ENCODE results near the gene ADAM10.

ADAM10 gene

DNA sequence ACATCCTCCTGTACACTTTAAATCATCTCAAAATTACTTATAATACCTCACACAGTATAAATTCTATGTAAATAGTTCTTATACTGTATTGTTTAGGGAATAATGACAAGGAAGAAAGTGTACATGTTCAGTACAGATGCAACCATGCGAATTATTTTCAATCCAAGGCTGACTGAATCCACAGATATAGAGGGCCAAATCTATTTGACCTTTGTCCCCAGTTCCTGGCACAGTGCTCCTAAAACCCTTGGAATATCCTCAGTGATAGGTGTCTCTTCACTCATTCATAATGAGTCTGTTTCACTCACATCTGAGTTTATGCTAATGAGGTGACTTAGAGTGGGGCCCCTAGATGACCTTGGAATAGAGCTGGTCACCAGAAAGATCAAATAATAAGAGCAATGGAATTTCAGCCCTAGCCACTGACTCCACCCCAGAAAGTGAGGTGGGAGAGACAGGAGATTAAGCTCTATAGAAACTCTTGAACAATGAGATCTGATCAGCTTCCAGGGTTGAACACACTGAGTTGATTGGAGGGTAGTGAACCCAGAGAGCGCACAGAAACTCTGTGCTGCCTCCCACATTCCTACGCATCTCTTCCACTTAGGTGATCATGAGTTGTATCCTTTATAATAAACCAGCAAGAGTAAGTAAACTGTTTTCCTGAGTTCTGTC, 65.3 kb downstream of the ADAM10 start:
- no peak for DNase-seq (ENCODE audit: extremely low read depth in 1 of 2, low read depth in 1 of 2)

DNA sequence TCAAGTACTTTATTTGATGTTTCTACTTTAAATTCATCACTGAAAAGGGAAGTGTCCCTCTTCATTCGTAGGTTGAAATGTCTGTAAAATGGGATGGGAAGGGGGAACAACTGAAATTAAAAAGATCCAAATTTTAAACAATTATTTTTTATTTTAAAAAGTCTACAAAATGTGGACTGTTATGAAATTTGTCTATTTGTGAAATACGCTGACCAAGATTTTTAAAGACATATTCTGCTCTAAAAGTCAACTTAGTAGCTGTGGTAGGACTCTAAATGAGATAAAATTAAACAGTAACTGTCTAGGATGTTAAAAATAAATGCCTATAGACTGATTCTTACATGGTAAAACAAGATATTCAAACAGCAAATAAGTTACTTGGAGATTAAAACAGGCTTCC, 67.3 kb downstream of the ADAM10 start:
- DNase-seq (ENCODE audit: extremely low read depth in 1 of 2, low read depth in 1 of 2) = no peak

DNA sequence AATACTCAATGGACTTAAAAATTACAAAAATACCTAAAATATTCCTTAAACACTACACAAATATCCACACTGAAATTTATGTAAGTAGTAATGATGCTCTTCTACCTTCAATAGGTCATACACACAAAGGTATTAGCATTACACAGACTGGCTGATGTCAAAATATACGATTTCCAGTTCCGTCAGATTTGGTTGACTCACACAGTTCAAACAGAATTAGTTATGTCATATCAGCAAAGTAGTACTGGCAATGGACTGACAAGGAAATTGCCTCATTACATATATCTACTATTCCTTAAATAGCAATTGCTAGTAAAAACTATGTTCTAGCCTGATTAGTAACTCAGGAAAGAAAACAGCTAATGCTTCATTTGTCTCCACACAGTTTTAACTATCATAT, 70.8 kb downstream of the ADAM10 start:
- no peak for DNase-seq (ENCODE audit: extremely low read depth in 1 of 2, low read depth in 1 of 2)

DNA sequence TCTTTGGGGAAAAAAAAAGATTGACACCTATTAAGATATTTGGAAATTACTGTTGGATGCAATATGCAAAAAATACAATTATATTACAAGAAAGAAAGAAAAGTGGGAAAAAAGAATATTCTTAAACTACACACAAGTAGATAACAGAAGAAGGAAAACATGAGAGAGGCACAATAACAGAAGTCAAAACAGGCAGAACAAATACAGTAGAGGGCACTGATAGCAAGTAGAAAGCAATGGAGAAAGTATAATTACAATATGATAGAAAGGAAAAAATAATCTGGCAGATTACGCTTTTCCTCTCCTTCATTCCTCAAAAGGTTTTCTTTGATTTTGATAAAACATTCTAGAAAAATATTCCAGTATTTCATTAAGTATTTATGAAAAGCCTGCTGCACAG, 72.1 kb downstream of the ADAM10 start:
- no peak for DNase-seq (ENCODE audit: extremely low read depth in 1 of 2, low read depth in 1 of 2)

DNA sequence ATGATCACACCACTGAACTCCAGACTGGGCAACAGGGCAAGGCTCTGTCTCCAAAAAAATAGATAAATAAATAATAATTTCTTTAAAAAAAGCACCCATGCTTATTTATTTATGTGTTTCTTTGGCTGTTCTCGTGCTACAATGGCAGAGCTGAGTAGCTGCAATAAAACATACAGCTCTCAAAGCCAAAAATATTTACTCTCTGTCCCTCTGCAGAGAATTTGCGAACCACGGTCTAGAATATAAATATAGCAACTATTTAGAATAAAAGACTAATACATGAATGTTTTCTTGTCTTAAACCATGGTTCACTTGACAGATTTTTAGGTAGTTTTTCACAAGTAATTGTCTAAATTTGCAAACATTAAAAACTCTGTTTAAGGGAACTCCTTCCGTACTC, 72.7 kb downstream of the ADAM10 start:
- no peak for DNase-seq (ENCODE audit: extremely low read depth in 1 of 2, low read depth in 1 of 2)

DNA sequence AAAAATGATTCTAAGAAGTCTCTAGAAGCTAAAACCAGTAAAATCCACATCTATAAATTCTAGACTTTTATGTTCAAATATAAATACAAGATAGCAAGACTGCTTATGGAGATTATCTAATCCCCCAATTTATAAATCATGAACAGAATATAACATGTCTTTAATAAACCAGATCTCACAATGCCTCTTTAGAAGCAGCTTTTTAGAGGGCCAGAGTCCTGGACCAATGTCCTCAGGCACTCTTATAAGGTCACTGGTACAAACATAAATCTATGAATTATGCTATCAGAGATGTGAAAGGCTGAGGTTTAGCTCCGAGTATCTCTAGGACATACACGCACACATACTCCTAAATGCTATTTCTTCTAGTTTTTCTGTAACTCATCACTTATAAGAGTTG, 78.3 kb downstream of the ADAM10 start:
- no peak for DNase-seq (ENCODE audit: extremely low read depth in 1 of 2, low read depth in 1 of 2)

DNA sequence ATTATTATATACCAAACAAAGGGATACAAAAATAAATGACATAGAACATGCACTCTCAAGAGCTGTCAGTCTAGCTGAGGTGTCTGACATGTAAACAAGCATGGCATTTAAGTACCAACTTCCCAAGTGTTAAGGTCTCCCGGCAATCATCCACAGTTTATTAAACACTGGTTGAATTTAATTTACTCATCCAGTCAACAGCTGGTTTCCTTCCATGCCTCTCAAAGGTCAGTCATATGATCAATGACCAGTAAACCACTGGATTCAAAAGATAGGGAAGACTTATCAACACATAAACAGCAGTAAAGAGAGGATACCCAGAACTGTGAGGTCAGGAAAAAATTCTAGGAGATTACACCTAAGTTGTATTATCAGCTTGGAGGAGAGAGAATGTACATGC, 80.4 kb downstream of the ADAM10 start:
- DNase-seq (ENCODE audit: extremely low read depth in 1 of 2, low read depth in 1 of 2) = no peak

DNA sequence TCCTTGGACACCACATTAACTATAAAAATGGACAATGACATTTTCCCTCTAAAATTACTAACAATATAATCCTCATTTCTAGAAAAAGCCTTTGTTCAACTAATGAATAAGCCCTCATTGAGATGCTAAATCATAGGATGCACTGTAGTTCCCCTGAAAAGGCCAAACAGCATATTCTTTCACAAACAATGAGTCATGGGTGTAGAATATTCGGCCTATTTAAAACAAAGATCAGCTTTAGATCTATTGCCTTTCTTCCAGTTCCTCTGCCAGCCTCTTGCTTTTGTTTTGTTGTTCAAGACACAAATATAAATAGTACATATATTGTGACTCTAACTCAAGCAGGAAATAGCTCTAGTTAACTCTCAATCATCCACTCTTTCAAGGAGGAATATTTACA, 82.5 kb downstream of the ADAM10 start:
- DNase-seq (ENCODE audit: extremely low read depth in 1 of 2, low read depth in 1 of 2) = no peak

DNA sequence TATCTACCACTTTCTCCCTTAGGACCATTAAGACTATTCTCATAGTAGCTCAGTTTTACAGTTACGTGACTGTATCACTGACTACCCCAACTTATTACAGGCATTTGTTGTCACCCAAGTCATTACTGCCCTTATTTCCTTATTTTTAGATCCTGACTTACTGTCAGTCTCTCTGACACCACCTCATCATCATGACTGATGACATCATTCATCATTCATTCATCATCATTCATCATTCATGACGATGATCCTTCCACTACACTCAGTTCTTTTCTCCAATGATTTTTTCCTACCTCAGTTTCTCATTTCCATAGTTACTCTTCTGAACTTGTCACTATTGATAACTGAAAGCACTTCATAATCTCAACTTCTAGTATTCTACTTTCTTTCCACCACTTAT, 83.8 kb downstream of the ADAM10 start:
- no peak for DNase-seq (ENCODE audit: extremely low read depth in 1 of 2, low read depth in 1 of 2)

DNA sequence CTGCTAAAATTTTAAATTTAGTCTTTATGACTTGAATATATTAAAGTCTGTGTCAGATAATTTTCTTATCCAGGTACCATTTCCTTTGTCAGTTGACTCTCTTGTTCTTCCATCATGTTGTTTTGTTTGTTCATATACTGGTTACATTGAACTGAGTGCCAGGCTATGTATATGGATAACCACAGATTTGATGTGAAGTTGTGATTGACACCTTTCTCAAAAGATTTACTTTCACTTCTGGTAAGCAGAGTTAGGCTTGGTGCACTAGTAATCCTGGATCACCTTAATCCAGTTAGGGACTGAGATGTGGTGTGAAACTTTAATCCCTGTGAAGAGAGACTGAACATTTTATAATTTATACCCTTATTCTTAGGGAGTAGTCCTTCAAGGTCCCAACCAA, 99.4 kb downstream of the ADAM10 start:
- no peak for DNase-seq (ENCODE audit: extremely low read depth in 1 of 2, low read depth in 1 of 2)

DNA sequence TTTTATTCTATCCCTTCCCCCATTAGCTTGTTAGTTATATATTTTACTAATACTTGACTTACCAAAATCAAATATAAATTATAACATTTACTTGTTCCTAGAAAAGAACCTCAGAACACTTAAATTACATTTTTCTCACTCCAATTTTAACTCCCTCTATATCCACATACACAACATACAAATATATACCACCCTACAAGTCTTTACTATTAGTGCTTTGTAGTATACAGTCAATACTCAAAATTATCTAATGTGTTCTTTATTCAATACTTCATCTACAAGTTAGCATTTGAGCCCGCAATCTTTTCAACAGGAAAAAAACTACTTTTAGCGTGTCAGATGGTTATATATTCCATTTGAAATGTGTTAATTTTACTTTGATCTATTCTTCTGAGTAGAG, 100.3 kb downstream of the ADAM10 start:
- DNase-seq (ENCODE audit: extremely low read depth in 1 of 2, low read depth in 1 of 2) = no peak

DNA sequence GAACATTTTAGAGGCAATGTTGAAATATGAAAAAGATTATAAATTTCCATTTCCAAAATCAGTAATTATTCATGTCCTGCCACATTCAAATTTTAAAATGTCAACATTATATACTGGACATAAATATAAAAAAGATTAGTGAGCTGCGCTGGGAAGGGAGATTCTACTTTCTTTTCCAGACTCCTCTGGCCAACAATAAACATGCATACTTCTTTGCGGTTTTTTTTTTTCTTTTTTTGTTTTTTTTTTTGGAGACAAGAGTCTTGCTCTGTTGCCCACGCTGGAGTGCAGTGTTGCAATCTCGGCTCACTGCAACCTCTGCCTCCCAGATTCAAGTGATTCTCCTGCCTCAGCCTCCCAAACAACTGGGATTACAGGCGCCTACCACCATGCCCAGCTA, 105.5 kb downstream of the ADAM10 start:
- DNase-seq (ENCODE audit: extremely low read depth in 1 of 2, low read depth in 1 of 2) = no peak

DNA sequence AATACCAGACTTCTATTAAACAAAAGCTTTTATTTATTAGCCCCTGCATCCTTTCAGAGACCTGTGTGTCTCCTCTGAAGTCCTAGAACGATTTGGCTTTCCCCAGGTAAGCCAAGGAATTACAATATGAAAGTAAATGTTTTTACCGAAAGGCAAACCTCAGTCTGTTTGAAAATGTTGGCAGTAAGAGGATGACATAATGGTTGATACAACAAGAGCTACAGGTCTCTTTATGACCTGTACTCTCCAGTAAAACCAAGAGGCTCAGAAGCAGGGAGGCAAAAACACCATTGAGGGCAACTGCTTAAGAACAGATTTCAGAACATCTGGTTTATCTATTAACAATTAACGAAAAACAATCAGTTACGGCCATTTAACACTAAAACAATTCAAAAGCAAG, 107.8 kb downstream of the ADAM10 start:
- no peak for DNase-seq (ENCODE audit: extremely low read depth in 1 of 2, low read depth in 1 of 2)

DNA sequence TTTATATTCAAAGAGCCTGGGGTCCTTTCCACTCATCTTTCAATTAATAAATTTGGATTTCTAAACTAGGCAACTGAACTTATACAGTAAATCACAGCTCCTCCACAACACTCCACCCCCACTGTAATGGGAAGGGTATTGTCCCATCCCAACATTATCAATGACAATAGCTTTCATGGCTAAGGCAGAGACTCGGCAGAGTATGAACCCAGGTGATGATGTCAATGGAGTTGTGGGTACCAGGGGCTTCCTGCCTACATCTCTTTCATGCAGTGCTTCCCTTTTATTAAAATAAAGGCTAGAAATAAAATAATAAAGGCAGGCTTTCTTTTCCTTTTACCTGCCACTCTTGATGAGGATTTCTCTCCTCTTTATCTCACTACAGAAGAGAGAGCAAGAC, 109.5 kb downstream of the ADAM10 start:
- no peak for DNase-seq (ENCODE audit: extremely low read depth in 1 of 2, low read depth in 1 of 2)

DNA sequence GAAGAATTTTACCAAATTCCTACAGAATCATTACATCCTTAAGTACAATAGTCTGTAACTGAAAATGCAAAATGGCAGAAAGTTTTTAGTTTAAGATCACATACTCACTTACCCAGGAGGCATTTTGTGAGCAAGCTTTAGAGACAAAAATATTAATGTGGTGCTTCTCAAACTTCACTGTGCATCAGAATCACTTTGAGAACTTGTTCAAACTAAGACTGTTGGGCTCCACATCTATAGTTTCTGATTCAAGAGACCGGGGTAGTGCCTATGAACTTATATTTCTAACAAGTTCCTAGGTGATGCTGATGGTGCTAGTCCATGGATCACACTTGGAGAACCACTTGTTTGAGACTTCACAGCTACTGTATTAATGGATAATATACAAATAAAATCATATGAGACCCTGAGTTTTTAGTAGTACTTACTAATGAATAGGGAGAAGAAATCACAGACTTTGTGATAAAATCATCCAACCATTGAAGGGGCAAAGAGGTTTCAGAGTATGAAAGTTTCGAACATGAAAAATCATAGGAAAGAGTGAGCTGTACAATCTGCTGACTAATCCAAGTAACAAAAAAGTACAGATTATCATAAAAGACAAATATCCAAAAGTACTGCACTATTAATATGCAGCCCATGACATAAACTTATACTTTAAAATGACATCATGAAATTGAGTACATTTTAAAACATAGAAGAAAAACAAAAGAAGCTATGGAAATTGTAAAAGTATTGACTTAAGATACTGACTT, 110.3 kb downstream of the ADAM10 start:
- DNase-seq (ENCODE audit: extremely low read depth in 1 of 2, low read depth in 1 of 2) = no peak

DNA sequence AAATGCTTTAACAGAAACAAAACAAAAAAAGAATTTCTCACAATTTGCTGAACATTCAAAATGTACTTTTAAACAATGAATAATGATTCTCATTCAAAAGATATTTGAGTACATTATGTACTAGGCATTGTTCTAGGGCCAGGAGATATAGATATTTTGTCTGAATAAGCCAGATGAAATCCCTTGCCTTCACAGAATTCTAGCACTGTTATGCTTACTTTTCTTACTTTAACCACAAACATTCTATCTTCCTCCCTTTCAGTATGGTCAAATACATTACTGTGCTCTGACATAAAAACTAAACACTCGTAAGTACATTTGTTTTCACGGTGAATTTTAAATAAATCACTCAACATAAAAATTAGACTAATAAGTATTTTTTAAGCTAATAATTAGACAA, 116.7 kb downstream of the ADAM10 start:
- DNase-seq (ENCODE audit: extremely low read depth in 1 of 2, low read depth in 1 of 2) = no peak

DNA sequence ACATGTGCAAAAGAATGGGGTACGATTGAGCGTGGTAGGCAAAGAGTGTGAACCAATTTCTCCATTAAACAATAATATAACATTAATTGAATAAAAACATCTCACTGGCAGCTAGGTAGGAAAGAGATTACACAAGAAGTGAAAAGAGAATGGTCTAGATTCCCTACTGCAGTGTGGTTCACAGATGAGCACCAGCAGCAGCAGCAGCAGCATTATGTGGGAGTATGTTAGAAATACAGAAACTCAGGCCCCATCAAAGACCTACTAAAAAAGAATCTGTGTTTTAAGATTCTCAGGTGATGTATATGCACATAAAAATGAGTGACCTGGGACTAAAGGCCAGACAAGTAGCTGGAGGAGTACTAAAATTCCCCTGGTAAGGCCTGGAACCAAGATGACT, 118.2 kb downstream of the ADAM10 start:
- no peak for DNase-seq (ENCODE audit: extremely low read depth in 1 of 2, low read depth in 1 of 2)

DNA sequence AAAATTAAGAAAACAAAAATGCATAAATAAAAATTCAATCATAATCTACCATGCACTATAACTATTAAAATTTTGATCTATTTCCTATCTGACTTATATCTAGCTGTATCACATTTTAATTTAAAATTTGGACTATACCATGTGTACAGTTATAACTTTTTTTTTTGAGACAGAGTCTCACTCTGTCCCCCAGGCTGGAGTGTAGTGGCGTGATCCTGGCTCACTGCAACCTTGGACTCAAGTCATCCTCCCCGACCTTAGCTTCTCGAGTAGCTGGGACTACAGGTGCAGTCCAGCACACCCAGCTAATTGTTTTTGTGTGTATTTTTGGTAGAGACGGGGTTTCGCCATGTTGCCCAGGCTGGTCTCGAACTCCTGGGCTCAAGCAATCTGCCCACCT, 119.9 kb downstream of the ADAM10 start:
- no peak for DNase-seq (ENCODE audit: extremely low read depth in 1 of 2, low read depth in 1 of 2)

DNA sequence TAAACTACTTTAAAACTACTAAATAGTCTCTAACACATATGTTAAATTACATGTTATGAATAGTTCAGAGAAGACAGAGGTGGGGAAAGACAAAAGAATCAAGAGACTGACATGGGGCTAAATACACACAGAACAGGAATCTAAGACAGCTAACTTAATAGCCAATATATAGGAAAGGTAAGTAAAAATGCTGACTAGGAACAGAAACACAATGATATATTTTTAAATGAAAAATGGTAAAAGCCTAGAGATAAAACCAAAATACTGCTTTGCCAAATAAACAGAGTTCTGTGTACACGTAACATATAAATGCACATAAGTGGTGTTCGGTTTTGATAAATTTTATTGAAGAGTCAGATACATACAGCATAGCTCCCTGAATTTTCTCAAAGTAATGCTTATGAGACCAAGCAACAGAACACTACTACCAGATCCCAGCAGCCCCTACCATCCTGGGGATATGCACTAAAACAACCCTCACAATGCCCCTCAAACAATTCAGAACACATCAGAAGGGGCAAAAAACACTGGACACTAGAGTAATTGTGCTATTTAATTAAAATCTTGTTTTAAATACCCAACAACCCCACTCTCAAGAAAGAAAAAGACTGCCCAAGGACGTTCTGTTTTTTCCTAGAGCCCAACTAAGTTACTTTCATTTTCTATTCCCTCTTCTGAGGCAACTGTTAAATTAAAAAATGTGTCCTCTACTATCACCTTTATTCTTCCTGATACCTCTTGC, 121.1 kb downstream of the ADAM10 start:
- no peak for DNase-seq (ENCODE audit: extremely low read depth in 1 of 2, low read depth in 1 of 2)

DNA sequence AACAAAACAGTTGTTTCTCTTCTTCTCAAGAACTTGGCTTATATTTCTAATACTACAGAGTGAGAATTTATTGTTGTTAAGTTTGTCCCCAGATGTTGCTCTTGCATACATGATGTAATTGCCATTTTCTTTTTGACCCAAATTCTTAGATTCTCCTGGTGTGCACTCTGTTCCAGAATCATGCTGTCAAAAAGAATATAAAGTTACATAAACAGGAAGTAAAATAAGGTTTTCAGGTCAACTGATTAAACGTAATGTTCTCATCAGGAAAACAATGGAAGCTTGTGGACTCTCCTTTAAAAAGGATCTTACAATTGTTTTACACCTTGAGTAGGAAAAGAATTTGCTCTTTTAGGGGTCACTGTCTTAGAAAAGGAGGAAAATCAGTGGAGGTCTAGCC, 121.8 kb downstream of the ADAM10 start:
- DNase-seq (ENCODE audit: extremely low read depth in 1 of 2, low read depth in 1 of 2) = no peak

DNA sequence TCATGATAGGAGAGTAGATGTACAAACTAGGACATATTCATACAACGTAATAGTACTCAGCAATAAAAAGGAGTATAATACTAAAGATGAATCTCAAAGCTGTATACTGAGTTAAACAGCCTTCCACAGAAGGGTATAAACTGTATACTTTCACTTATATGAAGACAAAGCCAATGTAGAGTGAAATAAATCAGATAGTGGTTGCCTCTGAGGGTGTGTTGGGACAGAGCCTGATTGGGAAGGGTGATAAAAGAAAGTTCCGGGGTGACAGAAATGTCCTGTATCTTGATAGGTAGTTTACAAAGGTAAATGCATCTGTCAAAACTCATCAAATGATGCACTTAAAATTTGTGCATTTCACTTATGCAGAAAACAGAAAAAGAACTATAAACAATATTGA, 122.5 kb downstream of the ADAM10 start:
- no peak for DNase-seq (ENCODE audit: extremely low read depth in 1 of 2, low read depth in 1 of 2)

DNA sequence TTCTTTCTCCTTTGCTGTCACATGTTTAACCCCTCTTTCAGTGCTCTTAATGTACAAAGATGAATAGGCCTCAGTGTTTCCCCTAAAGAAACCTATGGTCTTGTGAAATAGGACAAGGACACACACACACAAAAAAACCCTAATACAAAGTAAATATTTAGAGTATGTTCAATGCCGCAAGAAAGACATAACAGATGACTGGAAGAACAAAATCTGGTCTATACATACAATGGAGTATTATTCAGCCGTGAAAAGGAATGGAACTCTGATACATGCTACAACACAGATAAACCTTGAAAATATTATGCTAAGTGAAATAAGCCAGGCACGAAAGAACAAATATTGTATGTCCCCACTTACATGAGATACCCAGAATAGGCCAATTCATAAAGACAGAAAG, 123.1 kb downstream of the ADAM10 start:
- no peak for DNase-seq (ENCODE audit: extremely low read depth in 1 of 2, low read depth in 1 of 2)
